H1 (cell line): ENCODE measurements around the gene SLC20A1.

ENCODE experiments used
- CEBPB ChIP-seq: IDR thresholded peaks from 2 replicates; pipeline ENCODE4 v1.6.1; 2012; ENCODE audit warnings: low read depth, low read length
- CTCF ChIP-seq, 3 experiments: IDR thresholded peaks; 1 replicate in 2 of 3; 2 replicates in 1 of 3; pipeline versions ENCODE4 v1.5.1 to v1.6.1; 2011; ENCODE audit warnings: low read length in 3 of 3, mild to moderate bottlenecking in 3 of 3, inconsistent platforms in 2 of 3, low read depth in 1 of 3, moderate library complexity in 1 of 3; ENCODE audit not compliant: insufficient read depth in 1 of 3; ENCODE audit errors: control extremely low read depth in 1 of 3
- EP300 ChIP-seq, 2 experiments: IDR thresholded peaks; 1 replicate in 1 of 2; 2 replicates in 1 of 2; pipeline ENCODE4 v1.6.1; 2011 to 2012; ENCODE audit warnings: low read depth in 2 of 2, low read length in 2 of 2, mild to moderate bottlenecking in 2 of 2, borderline replicate concordance in 1 of 2, inconsistent platforms in 1 of 2, moderate library complexity in 1 of 2
- EZH2 ChIP-seq: fragments of 200-600 bp; sonication (generic); IDR thresholded peaks from 2 replicates; pipeline ENCODE4 v1.7.1; 2012; ENCODE audit warnings: low read depth, mild to moderate bottlenecking, moderate library complexity, low read length, inconsistent platforms; ENCODE audit not compliant: severe bottlenecking
- JUND ChIP-seq: IDR thresholded peaks from 2 replicates; pipeline ENCODE4 v1.6.1; 2011; ENCODE audit warnings: mild to moderate bottlenecking, improper control_type of control experiment, low read length
- MAX ChIP-seq: IDR thresholded peaks from 2 replicates; pipeline ENCODE4 v1.6.1; 2012; ENCODE audit warnings: inconsistent platforms
- POLR2A ChIP-seq, 2 experiments: IDR thresholded peaks; 1 replicate in 1 of 2; 2 replicates in 1 of 2; pipeline ENCODE4 v1.6.1; 2011; ENCODE audit warnings: low read depth in 2 of 2, low read length in 2 of 2, mild to moderate bottlenecking in 2 of 2; ENCODE audit errors: control extremely low read depth in 1 of 2
- RNF2 ChIP-seq: fragments of 200-900, 300-1000 bp; sonication (generic); IDR thresholded peaks from 2 replicates; pipeline ENCODE4 v1.7.1; 2016; ENCODE audit warnings: borderline replicate concordance, low read depth, mild to moderate bottlenecking, antibody characterized with exemption, low read length; ENCODE audit not compliant: poor library complexity, severe bottlenecking; ENCODE audit errors: missing control alignments
- RXRA ChIP-seq: IDR thresholded peaks from 2 replicates; pipeline ENCODE4 v1.6.1; 2011; ENCODE audit warnings: low read depth, mild to moderate bottlenecking, low read length, moderate library complexity; ENCODE audit not compliant: insufficient read depth
- SIN3A ChIP-seq, 2 experiments: IDR thresholded peaks in 1 of 2; conservative IDR thresholded peaks in 1 of 2; 2 replicates each; pipeline ENCODE4 v1.6.1; 2011 to 2012; ENCODE audit warnings: low read length in 2 of 2, improper control_type of control experiment in 1 of 2, low read depth in 1 of 2, mild to moderate bottlenecking in 1 of 2
- SP2 ChIP-seq: IDR thresholded peaks from 2 replicates; pipeline ENCODE4 v1.6.1; 2012; ENCODE audit warnings: mild to moderate bottlenecking, low read length, inconsistent platforms

GRCh38 chr2:112660138-112660537 lies 14.4 kb downstream of the SLC20A1 start:
- no peak for TF ChIP-seq CTCF (IDR thresholded peaks at IDR 0.05; ENCODE audit: control extremely low read depth in 1 of 3, insufficient read depth in 1 of 3, low read depth in 1 of 3, low read length in 3 of 3)
- no peak for TF ChIP-seq CEBPB
- no peak for TF ChIP-seq SIN3A (conservative IDR thresholded peaks at IDR 0.05 in 1 of 2, IDR thresholded peaks at IDR 0.05 in 1 of 2; ENCODE audit: low read depth in 1 of 2, low read length in 2 of 2)
- TF ChIP-seq JUND = no peak
- no peak for TF ChIP-seq RXRA
- TF ChIP-seq EP300 (IDR thresholded peaks at IDR 0.05; ENCODE audit: borderline replicate concordance in 1 of 2, low read depth in 2 of 2, low read length in 2 of 2) = no peak
- TF ChIP-seq RNF2 = no peak
- TF ChIP-seq EZH2 = no peak
- no peak for TF ChIP-seq POLR2A (IDR thresholded peaks at IDR 0.05; ENCODE audit: control extremely low read depth in 1 of 2, low read depth in 2 of 2, low read length in 2 of 2)
- TF ChIP-seq SP2 = no peak
- TF ChIP-seq MAX = no peak
